HG02870 (cell line): ENCODE measurements around the gene PNMA6A.
"Not testable (repeated sequence)": the region's sequence is repeated elsewhere in the genome, so short reads cannot be mapped to it uniquely, and the experiment has no call there.

Experiments used
- ATAC-seq: cut with Tn5 transposase; IDR thresholded peaks from one replicate; pipeline ENCODE4 v1.9.1; 2021; ENCODE audit warnings: mild to moderate bottlenecking, moderate library complexity; ENCODE audit not compliant: unreplicated experiment

Gene PNMA6A

DNA sequence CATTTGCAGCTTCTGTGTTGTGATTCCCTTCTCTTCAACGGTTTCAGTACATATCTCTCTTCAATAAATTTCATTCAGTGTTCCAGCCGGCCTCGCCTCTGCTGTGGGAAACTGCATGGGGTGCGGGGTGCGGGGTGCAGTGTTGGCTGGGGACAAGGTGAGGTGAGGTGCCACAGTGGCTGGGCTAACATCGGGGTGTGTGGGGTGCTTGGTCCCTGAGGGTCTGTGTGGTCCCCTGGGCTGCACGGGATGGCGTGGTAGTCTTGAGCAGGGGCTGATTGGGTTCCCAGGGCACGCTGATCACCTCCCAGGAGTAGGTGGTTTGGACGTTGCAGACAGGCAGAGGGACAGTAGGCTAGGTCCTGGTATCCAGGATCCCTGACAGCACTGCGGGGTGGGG is 2.7 kb downstream of the PNMA6A start:
- ATAC-seq: no peak

- ATAC-seq: no peak
Measured at GRCh38 chrX:153075366-153075765, 3.1 kb downstream of the PNMA6A start.

DNA sequence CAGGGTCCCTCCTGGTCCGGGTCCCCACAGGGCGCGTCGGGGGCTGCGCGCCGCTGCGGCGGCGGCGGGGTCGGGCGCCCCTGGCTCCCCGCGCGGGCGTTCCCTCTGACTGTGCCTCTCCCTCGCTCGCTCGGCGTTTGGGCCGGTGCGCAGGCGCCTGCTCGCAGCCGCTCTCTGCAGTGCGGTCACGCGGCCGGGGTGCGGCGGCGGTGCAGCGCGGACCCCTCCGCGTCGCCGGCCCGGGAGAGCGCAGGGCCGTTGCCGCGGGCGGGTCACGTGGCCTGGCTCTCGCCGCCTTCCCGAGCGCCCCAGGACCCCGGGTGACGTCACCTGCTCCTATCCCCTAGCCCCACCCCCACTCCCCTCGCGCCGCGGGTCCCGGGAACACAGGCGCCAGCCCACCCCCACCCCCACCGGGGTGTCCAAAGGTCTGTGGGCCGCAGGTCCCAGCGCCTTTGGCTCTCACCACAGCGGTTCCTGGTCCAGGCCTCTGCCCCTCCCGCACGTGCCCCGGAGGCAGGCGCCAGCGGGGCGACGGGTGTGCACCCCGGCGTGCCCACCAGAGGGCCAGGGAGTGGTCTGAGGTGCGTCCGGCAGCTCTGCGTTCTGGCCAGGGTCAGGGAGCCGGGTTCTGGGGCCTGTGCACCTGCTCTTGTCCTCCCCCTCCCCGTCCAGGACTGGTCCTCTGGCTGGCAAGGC is 5.3 kb downstream of the PNMA6A start:
- ATAC-seq: not testable (repeated sequence)

- not testable (repeated sequence) for ATAC-seq
Measured at GRCh38 chrX:153083238-153083923, 11.1 kb downstream of the PNMA6A start.

DNA sequence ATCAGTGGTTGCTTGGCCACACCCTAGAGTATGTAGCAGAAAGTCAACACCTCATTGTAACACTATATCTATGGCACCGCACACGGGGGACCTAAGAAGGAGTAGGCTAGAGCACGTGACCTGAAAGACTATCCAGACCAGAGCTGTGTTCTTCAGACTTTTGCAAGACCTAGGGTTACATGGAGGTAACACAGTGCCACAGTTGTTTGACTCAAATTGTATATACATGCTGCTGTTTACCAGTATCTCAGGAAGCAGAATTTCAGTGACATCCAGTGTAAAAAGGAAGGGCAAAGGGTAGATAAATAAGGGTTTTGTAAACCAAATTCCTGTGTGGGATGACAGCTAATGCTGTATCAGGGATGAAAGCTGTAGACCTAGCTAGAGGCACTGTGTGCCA is 30.2 kb downstream of the PNMA6A start:
- ATAC-seq: no peak

DNA sequence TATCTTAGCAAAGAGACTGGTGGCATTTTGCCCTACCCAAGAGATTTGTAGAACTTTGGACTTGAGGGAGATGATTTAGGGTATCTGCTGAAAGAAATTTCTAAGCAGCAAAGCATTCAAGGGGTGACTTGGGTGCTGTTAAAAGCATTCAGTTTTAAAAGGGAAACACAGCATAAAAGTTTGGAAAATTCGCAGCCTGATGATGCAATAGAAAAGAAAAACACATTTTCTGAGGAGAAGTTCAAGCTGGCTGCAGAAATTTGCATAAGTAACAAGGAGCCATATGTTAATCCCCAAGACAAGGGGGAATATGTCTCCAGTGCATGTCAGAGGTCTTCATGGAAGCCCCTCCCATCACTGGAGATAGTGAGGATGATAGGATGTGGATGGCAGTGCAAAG is 32.7 kb downstream of the PNMA6A start:
- ATAC-seq: not testable (repeated sequence)

DNA sequence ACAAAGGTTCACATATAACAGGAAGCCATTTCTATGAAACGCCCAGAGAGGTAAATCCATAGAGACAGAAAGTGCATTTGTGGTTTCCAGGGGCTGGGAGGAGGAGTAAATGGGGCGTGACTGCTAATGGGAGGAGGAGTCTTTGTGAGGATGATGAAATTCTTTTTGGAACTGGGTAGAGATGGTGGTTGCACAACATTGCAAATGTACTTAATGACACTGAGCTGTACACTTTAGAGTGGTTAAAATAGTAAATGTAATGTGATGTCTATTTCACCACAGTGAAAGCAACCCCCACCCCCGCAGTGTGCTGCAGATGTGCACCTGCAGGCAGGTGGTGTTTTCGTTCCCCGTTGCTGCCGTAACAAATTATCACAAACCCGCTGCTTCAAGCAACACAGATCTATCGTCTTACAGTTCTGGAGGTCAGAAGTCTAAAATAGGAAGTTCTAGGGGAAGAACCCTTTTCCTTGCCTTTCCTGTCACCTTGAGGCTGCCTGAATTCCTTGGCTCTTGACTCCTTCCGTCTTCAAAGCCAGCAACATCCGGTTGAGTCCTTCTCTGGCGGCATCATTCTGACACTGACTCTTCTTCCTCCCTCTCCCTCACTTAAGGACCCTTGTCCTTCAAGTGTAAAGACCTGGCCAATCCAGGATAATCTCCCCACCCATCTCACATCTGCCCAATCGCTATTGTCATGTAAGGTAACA is 34.0 kb downstream of the PNMA6A start:
- ATAC-seq: not testable (repeated sequence)

GRCh38 chrX:153110735-153111134 is 38.5 kb downstream of the PNMA6A start:
- ATAC-seq: not testable (repeated sequence)

DNA sequence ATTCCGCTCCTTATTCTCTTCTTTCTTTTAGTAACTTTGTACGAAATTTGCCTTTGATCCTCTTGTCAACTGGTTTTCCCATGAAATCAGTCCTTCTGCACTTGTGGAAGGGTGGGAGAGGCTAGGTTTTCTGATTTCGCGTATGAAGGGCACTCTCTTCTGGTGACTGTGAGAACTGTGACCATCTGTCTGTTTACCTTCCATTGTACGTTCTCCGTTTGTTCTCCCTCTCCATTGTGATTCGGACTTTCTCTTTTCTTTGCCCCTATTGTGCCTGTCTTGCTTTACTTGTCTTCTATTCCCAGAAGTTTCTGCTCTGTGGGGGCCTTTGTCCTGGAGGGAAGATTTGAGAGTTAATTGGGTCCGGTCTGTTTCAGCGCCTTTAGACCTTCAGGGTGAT is 41.6 kb downstream of the PNMA6A start:
- ATAC-seq: not testable (repeated sequence)

DNA sequence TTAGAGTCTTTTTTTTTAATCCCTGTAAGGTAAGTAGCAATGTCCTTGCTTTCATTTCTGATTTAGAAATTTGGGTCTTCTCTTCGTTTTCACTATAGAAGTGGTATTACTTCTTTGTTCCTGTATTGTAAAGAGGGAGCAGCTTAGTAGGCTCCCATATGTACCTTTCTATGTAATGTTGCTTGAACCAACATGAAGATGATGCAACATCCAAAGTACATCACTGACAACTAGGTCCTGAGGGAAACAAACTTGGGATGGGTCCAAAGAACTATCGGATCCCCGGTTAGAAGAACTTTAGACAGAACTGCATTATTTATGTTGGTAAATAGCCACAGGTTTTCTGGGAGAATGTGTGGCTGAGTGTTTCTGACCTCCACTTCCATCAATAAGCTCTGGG is 45.5 kb downstream of the PNMA6A start:
- ATAC-seq: not testable (repeated sequence)

DNA sequence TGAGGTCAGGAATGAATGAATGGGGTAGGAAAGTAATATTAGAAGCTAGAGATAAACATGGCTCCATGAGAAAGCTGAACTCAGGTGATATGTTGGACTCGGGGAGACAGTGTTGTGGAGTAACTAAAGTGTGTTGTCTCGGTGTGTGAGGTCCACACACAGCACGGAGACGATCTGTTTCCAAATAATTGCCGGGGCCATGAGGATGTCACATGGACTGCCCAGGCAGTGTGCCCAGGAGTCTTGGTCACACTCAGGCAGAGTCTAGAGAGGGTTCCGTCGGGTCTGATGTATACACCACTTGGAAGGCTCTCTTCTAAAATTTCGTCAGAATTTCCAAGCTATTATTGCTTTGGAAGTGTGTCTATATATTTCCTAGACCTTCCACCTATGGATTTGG is 48.0 kb downstream of the PNMA6A start:
- ATAC-seq: not testable (repeated sequence)

- ATAC-seq: not testable (repeated sequence)
Measured at GRCh38 chrX:153123468-153123867, 51.2 kb downstream of the PNMA6A start.
